Measurements from ENCODE around the gene WDFY4. TPM values are rescaled to one million over a fixed set of nuclear protein-coding genes. Genes with fewer than 3 reads are reported as not detected.

WDFY4 gene
- total RNA-seq, 2 experiments from 2014 or later: 0.08 TPM; not detected in 1

GRCh38 chr10:48883701-48884100 is 199.0 kb downstream of the WDFY4 start:
- H3K27me3 Mint-ChIP-seq: no peaks in the 10 kb centered on the region
- CTCF ChIA-PET: no interaction called here

GRCh38 chr10:48884179-48885045 is 199.7 kb downstream of the WDFY4 start:
- Mint-ChIP-seq H3K27ac (no peak overlapping the region), H3K4me3 (no peak overlapping the region), H3K27me3 (no peaks in the 10 kb centered on the region), H3K36me3 (ENCODE audit: low read depth) (no peaks in the 10 kb centered on the region), H3K9me3 (no peaks in the 10 kb centered on the region), H3K4me1 (no peaks in the 10 kb centered on the region)
- CTCF ChIA-PET: no interaction called here
- POLR2A ChIA-PET: no interaction called here
- DNase-seq: no peak

More at GRCh38 chr10:48883701-48884100, 199.0 kb downstream of the WDFY4 start:
- DNase-seq: no peak
- POLR2A ChIA-PET: no interaction called here
- no peaks in the 10 kb centered on the region for H3K36me3 Mint-ChIP-seq (ENCODE audit: low read depth)
- H3K4me1 Mint-ChIP-seq: no peaks in the 10 kb centered on the region
- no peaks in the 10 kb centered on the region for H3K9me3 Mint-ChIP-seq
- H3K4me3 Mint-ChIP-seq: no peak overlapping the region
- no peak overlapping the region for H3K27ac Mint-ChIP-seq

GRCh38 chr10:48885376-48885775 is 200.7 kb downstream of the WDFY4 start:
- no peak overlapping the region for H3K4me3 Mint-ChIP-seq
- POLR2A ChIA-PET: no interaction called here
- no peak overlapping the region for H3K27ac Mint-ChIP-seq
- DNase-seq: no peak
- no peaks in the 10 kb centered on the region for H3K27me3 Mint-ChIP-seq
- H3K9me3 Mint-ChIP-seq: no peaks in the 10 kb centered on the region
- H3K36me3 Mint-ChIP-seq (ENCODE audit: low read depth): no peaks in the 10 kb centered on the region
- CTCF ChIA-PET: interaction anchor here (0.6 kb wide), 1 partner anchor 260 kb away, joined by 4 read pairs; no protein-coding TSS in a partner anchor
- no peaks in the 10 kb centered on the region for H3K4me1 Mint-ChIP-seq

GRCh38 chr10:48887982-48888381 is 203.3 kb downstream of the WDFY4 start:
- DNase-seq: no peak
- ChIA-PET CTCF (no interaction called here), POLR2A (no interaction called here)
- no peak overlapping the region for H3K4me3 Mint-ChIP-seq
- no peaks in the 10 kb centered on the region for H3K36me3 Mint-ChIP-seq (ENCODE audit: low read depth)
- no peak overlapping the region for H3K27ac Mint-ChIP-seq
- H3K4me1 Mint-ChIP-seq: peaks cover 4% of the 10 kb centered on the region
- H3K9me3 Mint-ChIP-seq: no peaks in the 10 kb centered on the region
- no peaks in the 10 kb centered on the region for H3K27me3 Mint-ChIP-seq

GRCh38 chr10:48890888-48891850 is 206.5 kb downstream of the WDFY4 start:
- POLR2A ChIA-PET: no interaction called here
- peaks cover 4% of the 10 kb centered on the region for H3K4me1 Mint-ChIP-seq
- CTCF ChIA-PET: no interaction called here
- H3K4me3 Mint-ChIP-seq: no peak overlapping the region
- H3K27me3 Mint-ChIP-seq: no peaks in the 10 kb centered on the region
- no peaks in the 10 kb centered on the region for H3K9me3 Mint-ChIP-seq
- no peak overlapping the region for H3K27ac Mint-ChIP-seq
- DNase-seq: no peak
- no peaks in the 10 kb centered on the region for H3K36me3 Mint-ChIP-seq (ENCODE audit: low read depth)

GRCh38 chr10:48894911-48895802 is 210.5 kb downstream of the WDFY4 start:
- peaks cover 4% of the 10 kb centered on the region for H3K4me1 Mint-ChIP-seq
- DNase-seq: no peak
- POLR2A ChIA-PET: no interaction called here
- CTCF ChIA-PET: no interaction called here
- H3K36me3 Mint-ChIP-seq (ENCODE audit: low read depth): no peaks in the 10 kb centered on the region
- H3K9me3 Mint-ChIP-seq: no peaks in the 10 kb centered on the region
- no peaks in the 10 kb centered on the region for H3K27me3 Mint-ChIP-seq
- H3K4me3 Mint-ChIP-seq: no peak overlapping the region
- H3K27ac Mint-ChIP-seq: no peak overlapping the region

GRCh38 chr10:48895803-48896195 is 211.1 kb downstream of the WDFY4 start:
- H3K36me3 Mint-ChIP-seq (ENCODE audit: low read depth): no peaks in the 10 kb centered on the region
- no peaks in the 10 kb centered on the region for H3K27me3 Mint-ChIP-seq

GRCh38 chr10:48896756-48897440 is 212.2 kb downstream of the WDFY4 start:
- no peak overlapping the region for H3K27ac Mint-ChIP-seq
- no peaks in the 10 kb centered on the region for H3K27me3 Mint-ChIP-seq
- ChIA-PET CTCF (no interaction called here), POLR2A (no interaction called here)
- H3K4me1 Mint-ChIP-seq: peaks cover 3% of the 10 kb centered on the region
- H3K9me3 Mint-ChIP-seq: no peaks in the 10 kb centered on the region
- H3K36me3 Mint-ChIP-seq (ENCODE audit: low read depth): no peaks in the 10 kb centered on the region
- H3K4me3 Mint-ChIP-seq: no peak overlapping the region
- DNase-seq: no peak

More at GRCh38 chr10:48895803-48896195, 211.1 kb downstream of the WDFY4 start:
- CTCF ChIA-PET: no interaction called here
- POLR2A ChIA-PET: no interaction called here
- no peak overlapping the region for H3K4me3 Mint-ChIP-seq
- H3K4me1 Mint-ChIP-seq: peaks cover 4% of the 10 kb centered on the region
- H3K27ac Mint-ChIP-seq: no peak overlapping the region
- DNase-seq: no peak
- H3K9me3 Mint-ChIP-seq: no peaks in the 10 kb centered on the region

GRCh38 chr10:48897441-48897790 is 212.7 kb downstream of the WDFY4 start:
- H3K27me3 Mint-ChIP-seq: no peaks in the 10 kb centered on the region
- POLR2A ChIA-PET: no interaction called here
- CTCF ChIA-PET: no interaction called here
- H3K36me3 Mint-ChIP-seq (ENCODE audit: low read depth): no peaks in the 10 kb centered on the region
- H3K4me1 Mint-ChIP-seq: no peaks in the 10 kb centered on the region
- H3K9me3 Mint-ChIP-seq: no peaks in the 10 kb centered on the region
- no peak overlapping the region for H3K27ac Mint-ChIP-seq
- no peak overlapping the region for H3K4me3 Mint-ChIP-seq
- no peak for DNase-seq

GRCh38 chr10:48898426-48898825 is 213.8 kb downstream of the WDFY4 start:
- Mint-ChIP-seq H3K27ac (no peak overlapping the region), H3K9me3 (no peaks in the 10 kb centered on the region), H3K4me3 (no peak overlapping the region), H3K27me3 (no peaks in the 10 kb centered on the region), H3K4me1 (no peaks in the 10 kb centered on the region), H3K36me3 (ENCODE audit: low read depth) (no peaks in the 10 kb centered on the region)
- no peak for DNase-seq
- ChIA-PET POLR2A (no interaction called here), CTCF (no interaction called here)

GRCh38 chr10:48899781-48900180 is 215.1 kb downstream of the WDFY4 start:
- CTCF ChIA-PET: interaction anchor here (0.7 kb wide), 1 partner anchor 635 kb away, joined by 3 read pairs; no protein-coding TSS in a partner anchor
- POLR2A ChIA-PET: no interaction called here
- H3K4me3 Mint-ChIP-seq: no peak overlapping the region
- no peaks in the 10 kb centered on the region for H3K9me3 Mint-ChIP-seq
- DNase-seq: no peak
- no peaks in the 10 kb centered on the region for H3K36me3 Mint-ChIP-seq (ENCODE audit: low read depth)
- no peaks in the 10 kb centered on the region for H3K4me1 Mint-ChIP-seq
- no peak overlapping the region for H3K27ac Mint-ChIP-seq
- no peaks in the 10 kb centered on the region for H3K27me3 Mint-ChIP-seq

GRCh38 chr10:48900371-48900801 is 215.7 kb downstream of the WDFY4 start:
- H3K27me3 Mint-ChIP-seq: no peaks in the 10 kb centered on the region
- no peaks in the 10 kb centered on the region for H3K9me3 Mint-ChIP-seq
- ChIA-PET CTCF (no interaction called here), POLR2A (no interaction called here)
- H3K36me3 Mint-ChIP-seq (ENCODE audit: low read depth): no peaks in the 10 kb centered on the region
- DNase-seq: no peak
- H3K4me1 Mint-ChIP-seq: no peaks in the 10 kb centered on the region
- H3K4me3 Mint-ChIP-seq: no peak overlapping the region
- H3K27ac Mint-ChIP-seq: no peak overlapping the region

Data from activated CD4-positive, alpha-beta memory T cell treated with anti-CD3 and anti-CD28 coated beads, Interleukin-2, amount 10 ng/mL, durations not matched to agents 7 days and 5 days (primary cell).